HG03025 (cell line): ENCODE data around the gene ANXA6.
A peak's percentile ranks its signal among the peaks of the same experiment; 100 is the strongest.

Experiments used
- ATAC-seq: cut with Tn5 transposase; IDR thresholded peaks from one replicate; pipeline ENCODE4 v1.9.1; 2021; ENCODE audit warnings: mild to moderate bottlenecking, moderate library complexity; ENCODE audit not compliant: unreplicated experiment, low FRiP score

The ANXA6 gene

GRCh38 chr5:151051066-151051930 lies 106.3 kb downstream of the ANXA6 start:
- peak; percentile 65 for ATAC-seq
